GM10266 (cell line): ENCODE results near the gene KIF5A.

Experiments used
- DNase-seq: peaks from one replicate; pipeline ENCODE4 v3.0.0; 2012; ENCODE audit errors: extremely low spot score
- CTCF ChIP-seq: IDR thresholded peaks from 2 replicates; pipeline ENCODE4 v1.5.1; 2012; ENCODE audit warnings: mild to moderate bottlenecking, low read depth; ENCODE audit not compliant: control insufficient read depth, insufficient read depth; ENCODE audit errors: missing control alignments

Gene KIF5A

GRCh38 chr12:57551637-57552305 is 1.9 kb downstream of the KIF5A start:
- TF ChIP-seq CTCF: no peak
- no peak for DNase-seq

- no peak for DNase-seq
- no peak for TF ChIP-seq CTCF
These were observed 2.4 kb downstream of the KIF5A start for GRCh38 chr12:57552306-57552651.

- TF ChIP-seq CTCF: no peak
- no peak for DNase-seq
These were observed 3.0 kb downstream of the KIF5A start for GRCh38 chr12:57552835-57553313.

GRCh38 chr12:57553343-57554202 is 3.7 kb downstream of the KIF5A start:
- TF ChIP-seq CTCF: no peak
- no peak for DNase-seq

GRCh38 chr12:57554453-57554852 is 4.6 kb downstream of the KIF5A start:
- no peak for DNase-seq
- no peak for TF ChIP-seq CTCF

- TF ChIP-seq CTCF: no peak
These were observed 5.1 kb downstream of the KIF5A start for GRCh38 chr12:57554897-57555296.

GRCh38 chr12:57558864-57559263 is 9.0 kb downstream of the KIF5A start:
- DNase-seq: no peak
- no peak for TF ChIP-seq CTCF

More at GRCh38 chr12:57554897-57555296, 5.1 kb downstream of the KIF5A start:
- no peak for DNase-seq
